Mucosa of descending colon (tissue), 3 donors: ENCODE measurements around the gene ASNSD1. TPM values are rescaled to one million over a fixed set of nuclear protein-coding genes. Genes with fewer than 3 reads are reported as not detected.

Source experiments
- total RNA-seq, 3 donors: library from RNA; stranded (reverse); fragmentation: NEBNext Ultra II Directional in 2 of 3; extraction: Animal tissue kit (Norgen Biotek cat#: 25700) in 2 of 3; gene quantifications; one replicate each; pipeline versions ENCODE4 v1.2.1 to v1.2.4, GENCODE V29; 2021 to 2023
- donor health status: DM: no; HTN: no; CAD: no; lungs with moderate emphysema.
- donor health status: DM: no; HTN: no; CAD: no.
- donor health status: DM: no; HTN: yes; CAD: no.

The ASNSD1 gene
- total RNA-seq, 3 donors from 2014 or later: 19.0 to 40.2 (median 19.1) TPM

Other genes with a start within 250 kb of the ASNSD1 start
- 10 to 100 TPM; 20.6 to 28.4 (median 24.6) TPM for gene WDR75, start 220.0 kb upstream of the ASNSD1 start, total RNA-seq
- gene SLC40A1, start 80.7 kb upstream of the ASNSD1 start, total RNA-seq: 100 to 1,000 TPM in 2 of 3 donors, 10 to 100 TPM in 1; 95.4 to 212 (median 155) TPM
- 10 to 100 TPM in 2 of 3 donors, 1 to 10 TPM in 1; 7.8 to 14.2 (median 14.1) TPM for gene ANKAR, start 13.2 kb downstream of the ASNSD1 start, total RNA-seq
- gene OSGEPL1, start 101.3 kb downstream of the ASNSD1 start, total RNA-seq: 1 to 10 TPM; 3.9 to 5.1 (median 4.3) TPM
- 10 to 100 TPM; 41.9 to 47.2 (median 44.5) TPM for gene ORMDL1, start 122.9 kb downstream of the ASNSD1 start, total RNA-seq
- gene PMS1, start 123.0 kb downstream of the ASNSD1 start, total RNA-seq: 10 to 100 TPM; 13.5 to 30.3 (median 17.2) TPM